ENCODE results near the gene MMP25. TPM values are rescaled to one million over a fixed set of nuclear protein-coding genes. Genes with fewer than 3 reads are reported as not detected.
A peak's percentile ranks its signal among the peaks of the same experiment; 100 is the strongest.

The MMP25 gene
- total RNA-seq, 1 experiment from 2014 or later: 0.11 TPM

GRCh38 chr16:3012828-3013420, 33.4 kb upstream of the MMP25 start, which contains the start of gene CLDN9:
Gene CLDN9 (plus strand): TSS chr16:3012923. CDS start chr16:3013363, 440 bp downstream.
- H3K4me3 ChIP-seq (ENCODE audit: low read depth, low read length): no peak within 1 kb of the TSS
- H3K4me1 Mint-ChIP-seq (ENCODE audit: low read depth, unreplicated experiment): peaks cover 14% of the 10 kb centered on the region
- no peaks in the 10 kb centered on the region for H3K9me3 ChIP-seq
- H3K4me3 Mint-ChIP-seq (ENCODE audit: unreplicated experiment): peak within 1 kb of the TSS; percentile 16
- no TSS peak for BruUV-seq (replicated peaks)
- peak in 1 of 2 experiments; percentile 43 for DNase-seq
- peaks cover 13% of the 10 kb centered on the region for H3K36me3 Mint-ChIP-seq (ENCODE audit: insufficient read depth, unreplicated experiment)
- TF ChIP-seq, protein P1, sequence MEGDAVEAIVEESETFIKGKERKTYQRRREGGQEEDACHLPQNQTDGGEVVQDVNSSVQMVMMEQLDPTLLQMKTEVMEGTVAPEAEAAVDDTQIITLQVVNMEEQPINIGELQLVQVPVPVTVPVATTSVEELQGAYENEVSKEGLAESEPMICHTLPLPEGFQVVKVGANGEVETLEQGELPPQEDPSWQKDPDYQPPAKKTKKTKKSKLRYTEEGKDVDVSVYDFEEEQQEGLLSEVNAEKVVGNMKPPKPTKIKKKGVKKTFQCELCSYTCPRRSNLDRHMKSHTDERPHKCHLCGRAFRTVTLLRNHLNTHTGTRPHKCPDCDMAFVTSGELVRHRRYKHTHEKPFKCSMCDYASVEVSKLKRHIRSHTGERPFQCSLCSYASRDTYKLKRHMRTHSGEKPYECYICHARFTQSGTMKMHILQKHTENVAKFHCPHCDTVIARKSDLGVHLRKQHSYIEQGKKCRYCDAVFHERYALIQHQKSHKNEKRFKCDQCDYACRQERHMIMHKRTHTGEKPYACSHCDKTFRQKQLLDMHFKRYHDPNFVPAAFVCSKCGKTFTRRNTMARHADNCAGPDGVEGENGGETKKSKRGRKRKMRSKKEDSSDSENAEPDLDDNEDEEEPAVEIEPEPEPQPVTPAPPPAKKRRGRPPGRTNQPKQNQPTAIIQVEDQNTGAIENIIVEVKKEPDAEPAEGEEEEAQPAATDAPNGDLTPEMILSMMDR (IDR thresholded peaks at IDR 0.05; ENCODE audit: insufficient read depth in 1 of 2, low read depth in 1 of 2, low read length in 1 of 2, severe bottlenecking in 1 of 2, unreplicated experiment in 1 of 2): no peak
- no peaks in the 10 kb centered on the region for H3K36me3 ChIP-seq (ENCODE audit: control insufficient read depth, insufficient read depth, low read length)
- H3K27me3 Mint-ChIP-seq (ENCODE audit: insufficient read depth, unreplicated experiment): no peaks in the 10 kb centered on the region
- H3K9me3 Mint-ChIP-seq (ENCODE audit: unreplicated experiment): no peaks in the 10 kb centered on the region
- intact Hi-C loops (cut with micrococcal nuclease; ENCODE audit: unreplicated experiment): no loop called here
- H3K27ac Mint-ChIP-seq (ENCODE audit: unreplicated experiment): peak within 1 kb of the TSS; percentile 50
- peaks cover 69% of the 10 kb centered on the region for H3K4me1 ChIP-seq
- no peaks in the 10 kb centered on the region for H3K27me3 ChIP-seq (replicated peaks; ENCODE audit: control insufficient read depth, insufficient read depth, low read length)
- ChIA-PET POLR2A (no interaction called here), CTCF (no interaction called here)

DNA sequence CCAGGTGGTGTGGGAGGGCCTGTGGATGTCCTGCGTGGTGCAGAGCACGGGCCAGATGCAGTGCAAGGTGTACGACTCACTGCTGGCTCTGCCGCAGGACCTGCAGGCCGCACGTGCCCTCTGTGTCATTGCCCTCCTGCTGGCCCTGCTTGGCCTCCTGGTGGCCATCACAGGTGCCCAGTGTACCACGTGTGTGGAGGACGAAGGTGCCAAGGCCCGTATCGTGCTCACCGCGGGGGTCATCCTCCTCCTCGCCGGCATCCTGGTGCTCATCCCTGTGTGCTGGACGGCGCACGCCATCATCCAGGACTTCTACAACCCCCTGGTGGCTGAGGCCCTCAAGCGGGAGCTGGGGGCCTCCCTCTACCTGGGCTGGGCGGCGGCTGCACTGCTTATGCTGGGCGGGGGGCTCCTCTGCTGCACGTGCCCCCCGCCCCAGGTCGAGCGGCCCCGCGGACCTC, 32.8 kb upstream of the MMP25 start:
- peaks cover 12% of the 10 kb centered on the region for H3K36me3 Mint-ChIP-seq (ENCODE audit: insufficient read depth, unreplicated experiment)
- peaks cover 66% of the 10 kb centered on the region for H3K4me1 ChIP-seq

GRCh38 chr16:3013998-3014690, 32.2 kb upstream of the MMP25 start:
- TF ChIP-seq, protein P1 (IDR thresholded peaks at IDR 0.05; ENCODE audit: insufficient read depth in 1 of 2, low read depth in 1 of 2, low read length in 1 of 2, severe bottlenecking in 1 of 2, unreplicated experiment in 1 of 2): no peak
- Histone ChIP-seq H3K9me3 (no peaks in the 10 kb centered on the region), H3K4me1 (peaks cover 60% of the 10 kb centered on the region), H3K27me3 (replicated peaks; ENCODE audit: control insufficient read depth, insufficient read depth, low read length) (no peaks in the 10 kb centered on the region), H3K36me3 (ENCODE audit: control insufficient read depth, insufficient read depth, low read length) (no peaks in the 10 kb centered on the region), H3K4me3 (ENCODE audit: low read depth, low read length) (no peak overlapping the region)
- no peak for DNase-seq
- intact Hi-C loops (cut with micrococcal nuclease; ENCODE audit: unreplicated experiment): no loop called here
- Mint-ChIP-seq H3K36me3 (ENCODE audit: insufficient read depth, unreplicated experiment) (peaks cover 7% of the 10 kb centered on the region), H3K27me3 (ENCODE audit: insufficient read depth, unreplicated experiment) (no peaks in the 10 kb centered on the region), H3K9me3 (ENCODE audit: unreplicated experiment) (no peaks in the 10 kb centered on the region), H3K4me3 (ENCODE audit: unreplicated experiment) (no peak overlapping the region), H3K4me1 (ENCODE audit: low read depth, unreplicated experiment) (peaks cover 8% of the 10 kb centered on the region), H3K27ac (ENCODE audit: unreplicated experiment) (no peak overlapping the region)
- POLR2A ChIA-PET: no interaction called here
- BruUV-seq (replicated peaks): no TSS peak
- CTCF ChIA-PET: no interaction called here

More for the DNA sequence above, 32.8 kb upstream of the MMP25 start:
- Mint-ChIP-seq H3K4me1 (ENCODE audit: low read depth, unreplicated experiment) (peaks cover 8% of the 10 kb centered on the region), H3K4me3 (ENCODE audit: unreplicated experiment) (no peak overlapping the region), H3K27ac (ENCODE audit: unreplicated experiment) (no peak overlapping the region), H3K9me3 (ENCODE audit: unreplicated experiment) (no peaks in the 10 kb centered on the region), H3K27me3 (ENCODE audit: insufficient read depth, unreplicated experiment) (no peaks in the 10 kb centered on the region)
- no peaks in the 10 kb centered on the region for H3K27me3 ChIP-seq (replicated peaks; ENCODE audit: control insufficient read depth, insufficient read depth, low read length)
- H3K36me3 ChIP-seq (ENCODE audit: control insufficient read depth, insufficient read depth, low read length): no peaks in the 10 kb centered on the region
- ChIA-PET CTCF (no interaction called here), POLR2A (no interaction called here)
- BruUV-seq (replicated peaks): no TSS peak
- H3K9me3 ChIP-seq: no peaks in the 10 kb centered on the region
- intact Hi-C loops (cut with micrococcal nuclease; ENCODE audit: unreplicated experiment): no loop called here
- DNase-seq: no peak
- no peak overlapping the region for H3K4me3 ChIP-seq (ENCODE audit: low read depth, low read length)
- TF ChIP-seq, protein P1 (IDR thresholded peaks at IDR 0.05; ENCODE audit: insufficient read depth in 1 of 2, low read depth in 1 of 2, low read length in 1 of 2, severe bottlenecking in 1 of 2, unreplicated experiment in 1 of 2): no peak
